ENCODE data around the gene COX4I2. TPM values are rescaled to one million over a fixed set of nuclear protein-coding genes. Genes with fewer than 3 reads are reported as not detected.
"Not testable (repeated sequence)": the region's sequence is repeated elsewhere in the genome, so short reads cannot be mapped to it uniquely, and the experiment has no call there.

COX4I2 gene
- total and polyA plus RNA-seq, 4 donors = 14.4 to 51.8 (median 19.9) TPM

- Histone ChIP-seq H3K4me1 (ENCODE audit: control insufficient read depth in 5 of 5, insufficient read depth in 5 of 5, low read length in 5 of 5) (peaks cover 0 to 56% (median 15%) of the 10 kb centered on the region in 5 donors), H3K4me3 (peak overlapping the region; percentile 94), H3K9me3 (ENCODE audit: control insufficient read depth in 4 of 4, insufficient read depth in 3 of 4, low read length in 3 of 4) (no peaks in the 10 kb centered on the region), H3K27ac (ENCODE audit: low read depth in 1 of 2, low read length in 1 of 2) (peak overlapping the region; percentile 86 to 97), H3K36me3 (ENCODE audit: control insufficient read depth in 4 of 4, insufficient read depth in 4 of 4, low read length in 4 of 4) (peaks cover 0 to 8% (median 0%) of the 10 kb centered on the region in 4 donors), H3K27me3 (ENCODE audit: control insufficient read depth in 3 of 3, insufficient read depth in 3 of 3, low read length in 2 of 3) (no peaks in the 10 kb centered on the region), H3K9ac (ENCODE audit: insufficient read depth in 1 of 2, low read length in 2 of 2) (peak overlapping the region; percentile 94 to 96)
- 41 to 71% methylated on average over 8 of the region's 8 CpGs for WGBS, 2 donors
- ATAC-seq (ENCODE audit: insufficient read depth, low FRiP score) (no peak), DNase-seq (peak; percentile 54 to 81 (median 66))
- TF ChIP-seq, protein P1, sequence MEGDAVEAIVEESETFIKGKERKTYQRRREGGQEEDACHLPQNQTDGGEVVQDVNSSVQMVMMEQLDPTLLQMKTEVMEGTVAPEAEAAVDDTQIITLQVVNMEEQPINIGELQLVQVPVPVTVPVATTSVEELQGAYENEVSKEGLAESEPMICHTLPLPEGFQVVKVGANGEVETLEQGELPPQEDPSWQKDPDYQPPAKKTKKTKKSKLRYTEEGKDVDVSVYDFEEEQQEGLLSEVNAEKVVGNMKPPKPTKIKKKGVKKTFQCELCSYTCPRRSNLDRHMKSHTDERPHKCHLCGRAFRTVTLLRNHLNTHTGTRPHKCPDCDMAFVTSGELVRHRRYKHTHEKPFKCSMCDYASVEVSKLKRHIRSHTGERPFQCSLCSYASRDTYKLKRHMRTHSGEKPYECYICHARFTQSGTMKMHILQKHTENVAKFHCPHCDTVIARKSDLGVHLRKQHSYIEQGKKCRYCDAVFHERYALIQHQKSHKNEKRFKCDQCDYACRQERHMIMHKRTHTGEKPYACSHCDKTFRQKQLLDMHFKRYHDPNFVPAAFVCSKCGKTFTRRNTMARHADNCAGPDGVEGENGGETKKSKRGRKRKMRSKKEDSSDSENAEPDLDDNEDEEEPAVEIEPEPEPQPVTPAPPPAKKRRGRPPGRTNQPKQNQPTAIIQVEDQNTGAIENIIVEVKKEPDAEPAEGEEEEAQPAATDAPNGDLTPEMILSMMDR (IDR thresholded peaks at IDR 0.05; ENCODE audit: control extremely low read depth, extremely low read depth) = no peak
These were observed 30.7 kb upstream of the COX4I2 start for GRCh38 chr20:31606804-31607639.

GRCh38 chr20:31607640-31608250, 30.0 kb upstream of the COX4I2 start:
- WGBS, 2 donors = 35 to 57% methylated on average over 9 of the region's 9 CpGs
- DNase-seq = no peak

DNA sequence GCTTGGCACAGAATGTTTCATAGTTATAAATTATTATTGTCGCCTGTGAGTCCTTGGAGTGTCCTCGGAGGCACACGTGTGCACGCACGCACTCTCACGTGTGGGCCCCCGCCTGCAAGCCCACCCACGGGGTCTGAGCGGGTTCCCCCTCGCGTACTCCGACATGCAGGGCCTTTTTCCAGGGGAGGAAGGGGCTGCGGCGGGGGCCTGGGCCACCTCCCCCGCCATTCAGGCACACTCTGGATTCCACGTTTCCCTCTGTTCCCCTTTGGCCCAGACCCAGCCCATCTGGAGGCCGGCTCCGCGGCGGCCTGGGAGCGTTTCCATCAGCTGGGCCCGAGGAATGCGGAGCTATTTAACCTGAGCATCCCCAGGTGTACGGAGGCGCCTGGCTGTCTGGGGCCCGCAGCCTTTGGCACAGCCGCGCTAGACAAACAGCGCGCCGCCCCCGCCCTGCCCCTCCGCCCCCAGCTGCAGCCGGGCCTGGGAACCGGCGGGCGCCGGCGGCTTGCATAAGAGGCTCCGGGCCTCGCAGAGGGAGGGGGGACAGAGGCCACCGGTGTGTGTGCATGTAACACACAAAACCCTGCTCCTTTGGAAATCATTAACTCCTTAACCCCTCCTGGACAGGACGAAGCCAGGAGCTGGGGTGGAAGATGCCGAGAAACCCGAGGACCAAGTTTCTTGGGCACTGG, 29.3 kb upstream of the COX4I2 start:
- ATAC-seq (ENCODE audit: insufficient read depth, low FRiP score) (peak; percentile 5), DNase-seq (peak; percentile 83 to 92 (median 89))
- Histone ChIP-seq H3K36me3 (ENCODE audit: control insufficient read depth in 4 of 4, insufficient read depth in 4 of 4, low read length in 4 of 4) (peaks cover 0 to 8% (median 0%) of the 10 kb centered on the region in 4 donors), H3K27ac (ENCODE audit: low read depth in 1 of 2, low read length in 1 of 2) (peak overlapping the region; percentile 26 to 97), H3K9me3 (ENCODE audit: control insufficient read depth in 4 of 4, insufficient read depth in 3 of 4, low read length in 3 of 4) (no peaks in the 10 kb centered on the region), H3K4me1 (ENCODE audit: control insufficient read depth in 5 of 5, insufficient read depth in 5 of 5, low read length in 5 of 5) (peaks cover 0 to 49% (median 15%) of the 10 kb centered on the region in 5 donors), H3K27me3 (ENCODE audit: control insufficient read depth in 3 of 3, insufficient read depth in 3 of 3, low read length in 2 of 3) (no peaks in the 10 kb centered on the region), H3K9ac (ENCODE audit: insufficient read depth in 1 of 2, low read length in 2 of 2) (peak overlapping the region in 1 of 2 donors; percentile 16), H3K4me3 (no peak overlapping the region)
- 10 to 11% methylated on average over 45 of the region's 45 CpGs for WGBS, 2 donors
- TF ChIP-seq, protein P1 (IDR thresholded peaks at IDR 0.05; ENCODE audit: control extremely low read depth, extremely low read depth) = no peak

More at GRCh38 chr20:31607640-31608250, 30.0 kb upstream of the COX4I2 start:
- TF ChIP-seq, protein P1 (IDR thresholded peaks at IDR 0.05; ENCODE audit: control extremely low read depth, extremely low read depth) = no peak
- Histone ChIP-seq H3K4me3 (peak overlapping the region; percentile 94), H3K27me3 (ENCODE audit: control insufficient read depth in 3 of 3, insufficient read depth in 3 of 3, low read length in 2 of 3) (no peaks in the 10 kb centered on the region), H3K36me3 (ENCODE audit: control insufficient read depth in 4 of 4, insufficient read depth in 4 of 4, low read length in 4 of 4) (peaks cover 0 to 8% (median 0%) of the 10 kb centered on the region in 4 donors), H3K27ac (ENCODE audit: low read depth in 1 of 2, low read length in 1 of 2) (peak overlapping the region; percentile 86 to 97), H3K4me1 (ENCODE audit: control insufficient read depth in 5 of 5, insufficient read depth in 5 of 5, low read length in 5 of 5) (peaks cover 0 to 55% (median 15%) of the 10 kb centered on the region in 5 donors), H3K9me3 (ENCODE audit: control insufficient read depth in 4 of 4, insufficient read depth in 3 of 4, low read length in 3 of 4) (no peaks in the 10 kb centered on the region), H3K9ac (ENCODE audit: insufficient read depth in 1 of 2, low read length in 2 of 2) (peak overlapping the region in 1 of 2 donors; percentile 51)
- ATAC-seq (ENCODE audit: insufficient read depth, low FRiP score) = no peak

DNA sequence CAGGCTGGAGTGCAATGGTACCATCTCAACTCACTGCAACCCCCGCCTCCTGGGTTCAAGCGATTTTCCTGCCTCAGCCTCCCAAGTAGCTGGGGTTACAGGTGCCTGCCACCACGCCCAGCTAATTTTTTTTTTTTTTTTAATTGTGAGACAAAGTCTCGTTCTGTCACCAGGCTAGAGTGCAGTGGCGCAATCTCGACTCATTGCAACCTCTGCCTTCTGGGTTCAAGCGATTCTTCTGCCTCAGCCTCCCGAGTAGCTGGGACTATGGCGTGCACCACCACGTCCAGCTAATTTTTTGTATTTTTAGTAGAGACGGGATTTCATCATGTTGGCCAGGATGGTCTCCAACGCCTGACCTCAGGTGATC, 25.5 kb upstream of the COX4I2 start:
- H3K9ac ChIP-seq (ENCODE audit: insufficient read depth in 1 of 2, low read length in 2 of 2); H3K36me3 ChIP-seq (ENCODE audit: control insufficient read depth in 4 of 4, insufficient read depth in 4 of 4, low read length in 4 of 4); ATAC-seq (ENCODE audit: insufficient read depth, low FRiP score); H3K9me3 ChIP-seq (ENCODE audit: control insufficient read depth in 4 of 4, insufficient read depth in 3 of 4, low read length in 3 of 4); H3K27me3 ChIP-seq (ENCODE audit: control insufficient read depth in 3 of 3, insufficient read depth in 3 of 3, low read length in 2 of 3); DNase-seq; H3K4me3 ChIP-seq: not testable (repeated sequence)
- WGBS, 2 donors = 64 to 75% methylated on average over 11 to 12 of the region's 12 CpGs
- Histone ChIP-seq H3K27ac (ENCODE audit: low read depth in 1 of 2, low read length in 1 of 2) (peak overlapping the region in 1 of 2 donors; percentile 45), H3K4me1 (ENCODE audit: control insufficient read depth in 5 of 5, insufficient read depth in 5 of 5, low read length in 5 of 5) (peaks cover 0 to 28% (median 11%) of the 10 kb centered on the region in 5 donors)
